ENCODE measurements around the gene RNF207.

The RNF207 gene

DNA sequence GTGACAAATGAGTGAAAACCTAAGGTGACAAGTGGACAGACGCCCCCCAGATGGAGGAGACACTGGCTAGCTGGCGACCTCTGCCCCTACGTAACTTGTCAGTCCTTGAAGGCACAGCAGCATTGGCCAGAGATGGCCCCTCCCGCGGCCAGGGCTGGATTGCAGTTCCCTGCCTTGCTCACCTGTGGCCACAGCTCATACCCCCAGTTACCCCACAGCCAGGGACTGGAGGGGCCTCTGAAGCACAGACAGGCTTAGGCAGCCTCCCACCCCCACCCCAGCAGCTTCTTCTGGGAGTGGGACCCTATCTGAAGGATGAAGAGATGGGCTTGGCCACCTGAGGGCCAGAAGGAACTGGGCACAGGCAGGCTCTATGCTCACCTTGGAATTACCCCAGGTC is 41.7 kb downstream of the RNF207 start:
- TF ChIP-seq, protein P1, sequence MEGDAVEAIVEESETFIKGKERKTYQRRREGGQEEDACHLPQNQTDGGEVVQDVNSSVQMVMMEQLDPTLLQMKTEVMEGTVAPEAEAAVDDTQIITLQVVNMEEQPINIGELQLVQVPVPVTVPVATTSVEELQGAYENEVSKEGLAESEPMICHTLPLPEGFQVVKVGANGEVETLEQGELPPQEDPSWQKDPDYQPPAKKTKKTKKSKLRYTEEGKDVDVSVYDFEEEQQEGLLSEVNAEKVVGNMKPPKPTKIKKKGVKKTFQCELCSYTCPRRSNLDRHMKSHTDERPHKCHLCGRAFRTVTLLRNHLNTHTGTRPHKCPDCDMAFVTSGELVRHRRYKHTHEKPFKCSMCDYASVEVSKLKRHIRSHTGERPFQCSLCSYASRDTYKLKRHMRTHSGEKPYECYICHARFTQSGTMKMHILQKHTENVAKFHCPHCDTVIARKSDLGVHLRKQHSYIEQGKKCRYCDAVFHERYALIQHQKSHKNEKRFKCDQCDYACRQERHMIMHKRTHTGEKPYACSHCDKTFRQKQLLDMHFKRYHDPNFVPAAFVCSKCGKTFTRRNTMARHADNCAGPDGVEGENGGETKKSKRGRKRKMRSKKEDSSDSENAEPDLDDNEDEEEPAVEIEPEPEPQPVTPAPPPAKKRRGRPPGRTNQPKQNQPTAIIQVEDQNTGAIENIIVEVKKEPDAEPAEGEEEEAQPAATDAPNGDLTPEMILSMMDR (IDR thresholded peaks at IDR 0.05; ENCODE audit: low read depth, low read length) = no peak
- no peak for DNase-seq (ENCODE audit: extremely low read depth, low read depth)

DNA sequence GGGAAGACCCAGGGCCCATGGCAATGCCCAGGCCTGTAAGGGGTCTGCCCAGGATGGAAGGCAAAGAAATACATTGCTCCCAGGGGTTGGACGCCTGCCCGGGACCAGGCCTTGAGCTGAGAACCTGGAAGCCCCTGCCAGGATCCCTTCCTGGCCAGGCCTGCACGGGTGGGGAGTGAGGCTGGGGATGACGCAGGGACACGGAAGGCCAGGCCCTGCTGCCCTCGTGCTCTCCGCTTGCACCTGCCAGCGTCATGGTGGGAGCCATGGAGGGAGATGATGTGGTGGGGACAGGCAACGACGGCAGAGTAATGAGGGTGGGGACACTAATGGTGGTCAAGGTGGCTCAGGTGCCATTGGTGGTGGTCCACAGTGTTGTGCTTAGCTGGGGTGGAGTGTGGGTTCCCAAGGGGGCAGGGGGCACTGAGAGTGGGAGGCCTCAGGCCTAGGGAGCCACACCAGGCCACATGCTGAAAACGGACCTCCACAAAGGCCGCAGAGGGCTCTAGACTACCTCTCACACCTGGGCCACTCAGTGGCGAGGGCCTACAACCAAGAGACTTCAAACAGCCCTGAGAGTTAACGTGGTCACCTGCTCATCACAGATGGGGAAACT is 42.4 kb downstream of the RNF207 start:
- no peak for DNase-seq (ENCODE audit: extremely low read depth, low read depth)
- TF ChIP-seq, protein P1 (IDR thresholded peaks at IDR 0.05; ENCODE audit: low read depth, low read length) = no peak

DNA sequence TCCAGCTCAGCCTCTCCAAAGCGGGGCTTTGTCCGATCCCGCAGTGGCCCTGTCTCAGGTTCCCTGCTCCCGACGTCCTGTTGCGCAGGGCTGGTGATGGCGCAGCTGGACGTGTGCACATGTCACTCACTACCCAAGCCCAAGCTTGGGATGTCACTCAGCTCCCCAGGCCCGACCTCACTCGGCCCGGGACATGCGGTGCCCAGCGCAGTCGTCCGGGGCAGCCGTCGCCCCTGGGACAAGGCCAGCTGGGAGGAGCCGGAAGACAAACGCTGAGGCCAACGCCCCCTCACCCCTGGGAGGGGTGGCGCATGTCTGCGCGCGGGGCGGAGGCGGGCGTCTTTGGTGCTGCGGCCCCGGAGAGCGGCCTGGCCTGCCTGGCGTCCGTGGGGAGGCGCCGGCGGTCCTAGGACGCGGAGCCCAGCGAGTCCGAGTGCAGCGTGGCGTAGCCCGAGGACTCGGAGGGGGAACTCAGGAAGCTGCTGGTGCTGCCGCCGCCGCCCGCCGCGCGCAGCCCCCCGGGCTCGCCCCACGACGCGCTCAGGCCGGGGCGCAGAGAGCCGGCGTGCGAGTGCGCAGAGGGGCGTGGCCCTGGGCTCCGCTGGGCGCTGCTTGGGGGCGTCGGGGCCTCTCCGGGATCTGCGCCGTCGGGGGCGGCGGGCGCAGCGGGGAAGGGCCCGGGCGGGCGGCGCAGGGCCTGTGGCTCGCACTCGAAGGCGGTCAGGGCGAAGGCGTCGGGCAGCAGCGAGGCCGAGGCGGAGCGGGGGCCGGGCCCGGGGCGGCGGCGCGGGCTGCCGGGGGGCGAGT is 43.2 kb downstream of the RNF207 start:
- DNase-seq (ENCODE audit: extremely low read depth, low read depth) = no peak
- TF ChIP-seq, protein P1 (IDR thresholded peaks at IDR 0.05; ENCODE audit: low read depth, low read length) = no peak

DNA sequence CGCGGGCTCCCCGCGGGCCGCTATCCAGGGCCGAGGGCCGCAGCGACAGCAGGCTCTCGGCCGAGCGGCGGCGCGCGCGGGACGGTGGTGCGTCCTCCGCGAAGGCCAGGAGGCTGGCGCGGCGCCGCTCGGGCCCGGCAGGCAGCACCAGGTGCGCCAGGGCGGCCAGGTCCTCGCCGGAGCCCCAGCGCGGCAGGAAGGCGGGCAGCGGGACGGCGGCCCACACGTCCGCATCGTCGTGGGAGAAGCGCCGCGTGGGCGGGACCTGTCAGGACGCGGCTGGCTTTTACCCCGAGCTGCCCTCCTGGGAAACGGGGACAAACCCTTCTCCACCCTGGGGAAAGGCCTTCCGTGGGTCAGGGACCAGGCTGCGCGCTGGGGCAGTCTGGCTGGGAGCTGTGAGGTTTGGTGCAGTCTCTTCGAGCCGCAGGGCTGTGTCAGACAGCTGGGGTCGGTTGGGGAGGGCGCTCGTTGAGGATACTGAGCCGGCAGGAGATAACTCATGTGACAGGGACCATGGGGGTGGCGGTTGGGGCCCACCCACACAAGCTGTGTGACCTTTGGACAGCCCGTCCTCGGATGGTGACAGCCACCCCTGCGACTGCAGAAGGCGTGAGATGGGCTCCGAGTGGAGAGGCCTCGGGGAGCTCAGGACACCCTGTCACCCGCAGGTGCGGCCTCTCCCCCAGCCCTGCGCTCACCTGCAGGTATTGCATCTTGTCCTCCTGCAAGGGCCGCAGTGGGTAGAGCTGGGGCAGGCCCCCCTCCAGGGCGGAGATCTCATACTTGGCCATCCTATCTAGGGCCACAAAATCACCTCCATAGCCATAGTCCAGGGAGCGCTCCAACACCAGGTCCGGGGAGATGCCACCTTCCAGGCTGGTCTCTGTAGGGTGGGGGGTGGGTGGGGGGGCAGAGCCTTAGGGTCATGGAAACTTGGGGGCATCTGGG is 44.1 kb downstream of the RNF207 start:
- TF ChIP-seq, protein P1 (IDR thresholded peaks at IDR 0.05; ENCODE audit: low read depth, low read length) = no peak
- DNase-seq (ENCODE audit: extremely low read depth, low read depth) = no peak

DNA sequence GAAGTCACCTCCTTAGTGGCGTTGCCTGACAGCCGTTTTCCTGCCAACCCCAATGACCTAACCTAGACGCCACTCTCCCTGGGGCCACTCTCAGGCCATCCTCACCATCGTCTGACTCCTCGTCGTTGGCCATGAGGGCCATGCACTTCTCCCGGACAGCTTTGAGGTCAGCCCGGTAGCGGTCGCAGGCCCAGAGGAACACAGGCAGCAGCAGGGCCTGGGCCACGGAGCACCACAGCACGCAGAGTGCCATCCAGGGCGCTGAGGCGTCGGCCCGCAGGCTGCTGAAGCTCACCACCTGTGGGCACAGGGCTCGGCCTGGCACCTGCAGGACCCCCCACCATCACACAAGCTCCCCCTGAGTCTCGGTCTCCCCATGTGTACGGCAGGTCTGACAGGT is 45.3 kb downstream of the RNF207 start:
- TF ChIP-seq, protein P1 (IDR thresholded peaks at IDR 0.05; ENCODE audit: low read depth, low read length) = no peak
- DNase-seq (ENCODE audit: extremely low read depth, low read depth) = no peak

DNA sequence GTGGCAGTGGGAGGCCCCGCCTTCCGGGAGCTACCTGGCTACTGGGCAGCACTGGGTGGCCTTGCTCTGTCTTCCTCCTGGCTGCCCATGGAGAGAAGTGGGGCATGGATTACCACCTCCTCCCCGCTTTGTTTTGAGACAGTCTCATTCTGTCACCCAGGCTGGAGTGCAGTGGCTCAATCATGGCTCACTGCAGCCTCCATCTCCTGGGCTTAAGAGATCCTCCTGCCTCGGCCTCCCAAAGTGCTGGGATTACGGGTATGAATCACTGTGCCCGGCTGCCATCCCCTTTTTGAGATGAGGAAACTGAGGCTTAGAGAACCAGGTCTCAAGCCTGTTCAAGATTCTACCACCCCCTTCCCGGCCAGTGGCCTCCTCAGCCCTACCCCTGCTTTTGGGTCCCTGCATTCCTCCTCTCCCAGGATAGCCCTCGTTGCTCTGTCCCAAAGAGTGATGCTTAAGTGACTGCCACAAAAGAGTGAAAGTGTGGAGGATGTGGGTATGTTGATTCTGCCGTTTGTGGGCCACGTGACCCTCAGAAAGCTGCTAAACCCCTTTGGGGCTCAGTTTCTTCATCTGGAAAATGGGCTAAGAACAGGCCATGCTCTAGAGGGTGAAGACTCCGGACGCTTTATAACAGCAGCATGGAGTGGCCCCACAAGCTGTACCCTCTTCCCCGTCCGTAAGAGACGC is 45.9 kb downstream of the RNF207 start:
- DNase-seq (ENCODE audit: extremely low read depth, low read depth) = no peak
- TF ChIP-seq, protein P1 (IDR thresholded peaks at IDR 0.05; ENCODE audit: low read depth, low read length) = no peak

All from AG09319 (cell line).